ENCODE measurements around the gene ATG12. TPM values are rescaled to one million over a fixed set of nuclear protein-coding genes. Genes with fewer than 3 reads are reported as not detected.
A peak's percentile ranks its signal among the peaks of the same experiment; 100 is the strongest.

Gene ATG12
- total and polyA plus RNA-seq, 5 donors from 2014 or later: 64.0 to 149 (median 119) TPM

DNA sequence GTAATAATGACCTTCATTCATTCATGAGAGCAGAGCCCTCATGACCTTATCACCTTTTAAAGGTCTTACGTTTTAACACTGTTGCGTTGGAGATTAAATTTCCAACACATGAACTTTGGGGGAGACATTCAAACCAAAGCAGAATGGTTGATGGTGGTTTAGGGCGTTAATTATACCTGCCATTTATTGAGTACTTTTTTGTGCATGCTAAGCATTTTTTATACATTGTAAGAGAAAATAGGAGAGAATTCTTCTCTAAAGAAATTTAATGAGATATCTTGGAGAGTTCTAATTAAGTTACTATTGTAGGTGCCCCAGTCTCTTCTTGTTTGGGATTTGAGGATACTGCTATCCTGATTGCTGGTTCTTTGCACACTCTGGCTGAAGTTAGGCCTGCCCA is 12.8 kb upstream of the ATG12 start:
- no peaks in the 10 kb centered on the region for H3K9me3 ChIP-seq (ENCODE audit: control insufficient read depth in 2 of 2, low read length in 2 of 2)
- Mint-ChIP-seq H3K36me3 (peaks cover 12% of the 10 kb centered on the region), H3K4me3 (no peak overlapping the region), H3K4me1 (peaks cover 34 to 43% (median 41%) of the 10 kb centered on the region in 4 donors), H3K27me3 (no peaks in the 10 kb centered on the region), H3K27ac (peak overlapping the region in 1 of 3 donors; percentile 35), H3K9me3 (peaks cover 0 to 11% (median 2%) of the 10 kb centered on the region in 7 donors)
- H3K27ac ChIP-seq (ENCODE audit: insufficient read depth, low read length, poor library complexity, severe bottlenecking): no peak overlapping the region
- H3K4me3 ChIP-seq (ENCODE audit: low read depth, low read length): no peak overlapping the region
- no peaks in the 10 kb centered on the region for H3K4me1 ChIP-seq (ENCODE audit: control insufficient read depth, insufficient read depth, low read length, poor library complexity, severe bottlenecking)
- H3K36me3 ChIP-seq (ENCODE audit: control insufficient read depth, insufficient read depth, low read length): peaks cover 2% of the 10 kb centered on the region
- no peaks in the 10 kb centered on the region for H3K27me3 ChIP-seq (ENCODE audit: control insufficient read depth, insufficient read depth, low read length)
- ATAC-seq (ENCODE audit: low read depth in 2 of 2) (no peak), DNase-seq (no peak)

- Mint-ChIP-seq H3K4me3 (no peak overlapping the region), H3K36me3 (peaks cover 12% of the 10 kb centered on the region), H3K27ac (no peak overlapping the region), H3K27me3 (no peaks in the 10 kb centered on the region), H3K4me1 (peaks cover 24 to 31% (median 28%) of the 10 kb centered on the region in 4 donors), H3K9me3 (peaks cover 0 to 6% (median 2%) of the 10 kb centered on the region in 7 donors)
- Histone ChIP-seq H3K27ac (ENCODE audit: insufficient read depth, low read length, poor library complexity, severe bottlenecking) (no peak overlapping the region), H3K36me3 (ENCODE audit: control insufficient read depth, insufficient read depth, low read length) (peaks cover 2% of the 10 kb centered on the region), H3K4me1 (ENCODE audit: control insufficient read depth, insufficient read depth, low read length, poor library complexity, severe bottlenecking) (no peaks in the 10 kb centered on the region), H3K27me3 (ENCODE audit: control insufficient read depth, insufficient read depth, low read length) (no peaks in the 10 kb centered on the region), H3K4me3 (ENCODE audit: low read depth, low read length) (no peak overlapping the region), H3K9me3 (ENCODE audit: control insufficient read depth in 2 of 2, low read length in 2 of 2) (no peaks in the 10 kb centered on the region)
- DNase-seq: no peak
- no peak for ATAC-seq (ENCODE audit: low read depth in 2 of 2)
These were observed 9.5 kb upstream of the ATG12 start for GRCh38 chr5:115850744-115851416.

- no peaks in the 10 kb centered on the region for H3K27me3 ChIP-seq (ENCODE audit: control insufficient read depth, insufficient read depth, low read length)
- Mint-ChIP-seq H3K4me1 (peaks cover 29 to 36% (median 31%) of the 10 kb centered on the region in 4 donors), H3K36me3 (peaks cover 12% of the 10 kb centered on the region), H3K4me3 (peak overlapping the region in 1 of 4 donors; percentile 17), H3K9me3 (peaks cover 0 to 6% (median 2%) of the 10 kb centered on the region in 7 donors), H3K27ac (no peak overlapping the region), H3K27me3 (no peaks in the 10 kb centered on the region)
- no peak overlapping the region for H3K4me3 ChIP-seq (ENCODE audit: low read depth, low read length)
- ATAC-seq (ENCODE audit: low read depth in 2 of 2) (no peak), DNase-seq (no peak)
- H3K36me3 ChIP-seq (ENCODE audit: control insufficient read depth, insufficient read depth, low read length): peaks cover 2% of the 10 kb centered on the region
- H3K4me1 ChIP-seq (ENCODE audit: control insufficient read depth, insufficient read depth, low read length, poor library complexity, severe bottlenecking): no peaks in the 10 kb centered on the region
- H3K9me3 ChIP-seq (ENCODE audit: control insufficient read depth in 2 of 2, low read length in 2 of 2): no peaks in the 10 kb centered on the region
- H3K27ac ChIP-seq (ENCODE audit: insufficient read depth, low read length, poor library complexity, severe bottlenecking): no peak overlapping the region
These were observed 8.0 kb upstream of the ATG12 start for GRCh38 chr5:115849258-115849798.

GRCh38 chr5:115847290-115847689 is 5.9 kb upstream of the ATG12 start:
- Mint-ChIP-seq H3K27me3 (no peaks in the 10 kb centered on the region), H3K27ac (peak overlapping the region in 1 of 3 donors; percentile 63), H3K4me1 (peaks cover 36 to 45% (median 38%) of the 10 kb centered on the region in 4 donors), H3K9me3 (no peaks in the 10 kb centered on the region), H3K36me3 (no peaks in the 10 kb centered on the region), H3K4me3 (no peak overlapping the region)
- Histone ChIP-seq H3K9me3 (ENCODE audit: control insufficient read depth in 2 of 2, low read length in 2 of 2) (no peaks in the 10 kb centered on the region), H3K4me1 (ENCODE audit: control insufficient read depth, insufficient read depth, low read length, poor library complexity, severe bottlenecking) (peaks cover 16% of the 10 kb centered on the region), H3K27me3 (ENCODE audit: control insufficient read depth, insufficient read depth, low read length) (no peaks in the 10 kb centered on the region), H3K4me3 (ENCODE audit: low read depth, low read length) (no peak overlapping the region), H3K27ac (ENCODE audit: insufficient read depth, low read length, poor library complexity, severe bottlenecking) (no peak overlapping the region), H3K36me3 (ENCODE audit: control insufficient read depth, insufficient read depth, low read length) (no peaks in the 10 kb centered on the region)
- ATAC-seq (ENCODE audit: low read depth in 2 of 2) (no peak), DNase-seq (no peak)

DNA sequence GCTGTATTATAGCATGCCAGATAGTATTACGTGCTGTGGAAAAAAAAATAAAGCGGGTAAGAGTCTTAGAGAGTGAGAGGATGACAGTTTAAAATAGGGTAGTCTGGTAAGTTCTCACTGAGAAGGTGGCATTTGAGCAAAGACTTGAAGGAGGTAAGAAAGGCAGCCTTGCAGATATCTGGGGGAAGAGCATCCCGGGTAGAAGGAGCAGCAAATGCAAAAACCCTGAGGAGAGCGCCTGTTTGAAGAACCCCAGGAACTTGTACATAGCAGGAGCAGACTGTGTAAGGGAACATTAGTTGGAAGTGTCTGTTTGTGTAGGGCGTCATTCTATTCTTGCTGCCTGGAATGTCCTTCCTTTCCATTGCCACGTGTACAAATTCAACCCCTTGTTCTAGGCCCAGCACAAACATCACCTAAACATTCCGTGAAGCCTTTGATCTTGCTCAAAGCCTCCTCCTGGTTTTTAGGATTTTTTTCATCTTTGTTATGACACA is 3.0 kb upstream of the ATG12 start:
- Mint-ChIP-seq H3K27ac (peak overlapping the region in 1 of 3 donors; percentile 42), H3K9me3 (no peaks in the 10 kb centered on the region), H3K4me3 (peak overlapping the region in 3 of 4 donors; percentile 39 to 97 (median 95)), H3K27me3 (no peaks in the 10 kb centered on the region), H3K36me3 (no peaks in the 10 kb centered on the region), H3K4me1 (peaks cover 35 to 51% (median 43%) of the 10 kb centered on the region in 4 donors)
- DNase-seq (no peak), ATAC-seq (ENCODE audit: low read depth in 2 of 2) (no peak)
- no peak overlapping the region for H3K4me3 ChIP-seq (ENCODE audit: low read depth, low read length)
- H3K9me3 ChIP-seq (ENCODE audit: control insufficient read depth in 2 of 2, low read length in 2 of 2): no peaks in the 10 kb centered on the region
- H3K27me3 ChIP-seq (ENCODE audit: control insufficient read depth, insufficient read depth, low read length): no peaks in the 10 kb centered on the region
- H3K27ac ChIP-seq (ENCODE audit: insufficient read depth, low read length, poor library complexity, severe bottlenecking): no peak overlapping the region
- H3K4me1 ChIP-seq (ENCODE audit: control insufficient read depth, insufficient read depth, low read length, poor library complexity, severe bottlenecking): peaks cover 32% of the 10 kb centered on the region
- H3K36me3 ChIP-seq (ENCODE audit: control insufficient read depth, insufficient read depth, low read length): no peaks in the 10 kb centered on the region

- no peak overlapping the region for H3K27ac ChIP-seq (ENCODE audit: insufficient read depth, low read length, poor library complexity, severe bottlenecking)
- Mint-ChIP-seq H3K27me3 (no peaks in the 10 kb centered on the region), H3K27ac (no peak overlapping the region)
These were observed 2.2 kb upstream of the ATG12 start for GRCh38 chr5:115843444-115844130.

DNA sequence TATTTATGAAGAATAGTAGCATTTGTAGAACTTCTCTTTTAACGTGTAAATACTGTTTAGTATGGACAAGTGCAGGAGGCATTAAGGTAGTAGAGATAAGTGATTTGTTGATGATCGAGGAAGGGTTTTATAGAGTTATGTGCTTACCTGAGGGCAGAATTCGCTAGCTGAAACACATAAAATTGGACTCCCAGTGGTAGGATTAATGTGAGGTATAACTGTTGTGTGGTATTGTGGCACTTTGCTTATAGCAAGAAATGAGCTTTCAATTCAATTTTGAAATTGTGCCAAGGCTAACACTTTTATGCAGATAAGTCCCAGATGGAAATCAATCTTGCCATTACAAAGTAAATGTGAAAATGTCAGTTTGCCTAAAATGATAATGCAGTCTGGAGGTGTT is 1.6 kb upstream of the ATG12 start:
- Histone ChIP-seq H3K4me3 (ENCODE audit: low read depth, low read length) (peak overlapping the region; percentile 96), H3K36me3 (ENCODE audit: control insufficient read depth, insufficient read depth, low read length) (peaks cover 4% of the 10 kb centered on the region), H3K4me1 (ENCODE audit: control insufficient read depth, insufficient read depth, low read length, poor library complexity, severe bottlenecking) (peaks cover 45% of the 10 kb centered on the region), H3K9me3 (ENCODE audit: control insufficient read depth in 2 of 2, low read length in 2 of 2) (no peaks in the 10 kb centered on the region), H3K27me3 (ENCODE audit: control insufficient read depth, insufficient read depth, low read length) (no peaks in the 10 kb centered on the region), H3K27ac (ENCODE audit: insufficient read depth, low read length, poor library complexity, severe bottlenecking) (no peak overlapping the region)
- ATAC-seq (ENCODE audit: low read depth in 2 of 2): no peak
- Mint-ChIP-seq H3K27ac (peak overlapping the region; percentile 3 to 95 (median 95)), H3K4me3 (peak overlapping the region; percentile 95 to 98 (median 97)), H3K4me1 (peaks cover 36 to 60% (median 48%) of the 10 kb centered on the region in 4 donors), H3K27me3 (no peaks in the 10 kb centered on the region), H3K36me3 (no peaks in the 10 kb centered on the region), H3K9me3 (no peaks in the 10 kb centered on the region)
- DNase-seq: peak in 1 of 3 donors; percentile 6

More at GRCh38 chr5:115843444-115844130, 2.2 kb upstream of the ATG12 start:
- Histone ChIP-seq H3K4me1 (ENCODE audit: control insufficient read depth, insufficient read depth, low read length, poor library complexity, severe bottlenecking) (peaks cover 40% of the 10 kb centered on the region), H3K27me3 (ENCODE audit: control insufficient read depth, insufficient read depth, low read length) (no peaks in the 10 kb centered on the region), H3K4me3 (ENCODE audit: low read depth, low read length) (peak overlapping the region; percentile 96), H3K9me3 (ENCODE audit: control insufficient read depth in 2 of 2, low read length in 2 of 2) (no peaks in the 10 kb centered on the region), H3K36me3 (ENCODE audit: control insufficient read depth, insufficient read depth, low read length) (no peaks in the 10 kb centered on the region)
- Mint-ChIP-seq H3K4me3 (peak overlapping the region; percentile 95 to 98 (median 97)), H3K9me3 (no peaks in the 10 kb centered on the region), H3K4me1 (peaks cover 34 to 54% (median 45%) of the 10 kb centered on the region in 4 donors), H3K36me3 (no peaks in the 10 kb centered on the region)
- no peak for DNase-seq
- no peak for ATAC-seq (ENCODE audit: low read depth in 2 of 2)
